ENCODE measurements around the gene CTXN1.

CTXN1 gene

DNA sequence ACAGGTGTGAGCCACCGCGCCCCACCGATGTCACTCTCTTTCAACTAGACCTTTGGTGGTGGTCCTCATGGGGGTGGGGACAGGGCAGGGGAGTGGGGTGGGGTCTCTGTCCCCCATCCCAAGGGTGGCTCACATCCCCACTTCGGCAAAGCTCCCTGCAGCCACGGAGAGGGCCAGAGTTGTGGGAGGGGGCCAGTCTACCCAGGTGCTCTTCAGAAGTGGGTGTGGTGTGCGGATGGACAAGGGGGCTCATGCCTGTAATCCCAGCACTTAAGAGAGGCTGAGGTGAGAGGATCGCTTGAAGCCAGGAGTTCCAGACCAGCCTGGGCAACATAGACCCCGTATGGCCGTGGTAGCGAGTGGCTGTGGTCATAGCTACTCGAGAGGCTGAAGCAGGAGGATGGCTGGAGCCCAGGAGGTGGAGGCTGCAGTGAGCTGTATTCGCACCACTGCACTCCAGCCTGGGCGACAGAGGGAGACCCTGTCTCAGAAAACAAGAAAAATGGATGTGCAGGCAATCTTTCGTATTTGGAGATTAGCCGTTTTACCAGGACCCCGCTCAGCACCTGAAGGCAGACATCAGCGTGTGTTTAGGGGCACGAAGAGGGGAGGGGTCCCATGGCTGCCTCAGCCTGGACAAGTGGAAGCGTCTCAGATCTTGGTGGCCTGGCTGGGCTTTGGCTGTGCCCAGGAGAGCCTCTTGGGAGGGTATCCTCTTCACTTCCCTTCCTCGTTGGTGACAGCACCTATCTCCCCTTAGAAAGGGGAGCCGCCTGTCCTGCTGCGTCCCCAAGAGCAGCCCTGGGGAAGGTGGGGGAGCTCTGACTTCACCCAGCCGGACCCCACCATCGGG lies 10.5 kb downstream of the CTXN1 start:
- no peaks in the 10 kb centered on the region for H3K9me3 Mint-ChIP-seq
- H3K4me3 Mint-ChIP-seq, result peak overlapping the region; percentile 56
- peaks cover 25% of the 10 kb centered on the region for H3K36me3 Mint-ChIP-seq (ENCODE audit: low read depth)
- peaks cover 49% of the 10 kb centered on the region for H3K27me3 Mint-ChIP-seq
- H3K27ac Mint-ChIP-seq, result no peak overlapping the region
- DNase-seq, result no peak
- peaks cover 24% of the 10 kb centered on the region for H3K4me1 Mint-ChIP-seq (ENCODE audit: low read depth)

GRCh38 chr19:7914598-7915045 lies 11.3 kb downstream of the CTXN1 start, which contains the start of gene TGFBR3L:
TSS of gene TGFBR3L (plus strand) at chr19:7914830.
- Mint-ChIP-seq H3K36me3 (ENCODE audit: low read depth) (peaks cover 29% of the 10 kb centered on the region), H3K9me3 (no peaks in the 10 kb centered on the region), H3K27me3 (peaks cover 44% of the 10 kb centered on the region), H3K27ac (no peak within 1 kb of the TSS), H3K4me1 (ENCODE audit: low read depth) (peaks cover 19% of the 10 kb centered on the region), H3K4me3 (peak within 1 kb of the TSS; percentile 56)
- DNase-seq, result no peak

DNA sequence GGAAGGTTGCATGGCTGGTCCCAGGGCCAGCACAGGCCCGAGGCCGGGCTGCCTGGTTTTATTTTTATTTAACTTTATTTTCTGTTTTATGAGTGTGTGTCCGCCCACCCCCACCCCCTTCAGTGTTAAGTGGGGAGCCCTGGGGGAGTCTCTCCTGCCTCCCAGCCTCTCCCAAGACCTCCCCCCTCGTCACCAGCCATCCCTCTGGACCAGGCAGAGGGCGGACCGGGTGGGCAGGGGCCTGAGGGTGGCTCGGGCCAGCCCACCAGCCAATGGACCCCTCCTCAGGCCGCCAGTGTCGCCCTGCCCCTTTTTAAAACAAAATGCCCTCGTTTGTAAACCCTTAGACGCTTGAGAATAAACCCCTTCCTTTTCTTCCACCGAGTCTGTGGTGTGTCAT lies 11.8 kb downstream of the CTXN1 start:
- no peak overlapping the region for H3K27ac Mint-ChIP-seq
- peaks cover 17% of the 10 kb centered on the region for H3K4me1 Mint-ChIP-seq (ENCODE audit: low read depth)
- peaks cover 39% of the 10 kb centered on the region for H3K27me3 Mint-ChIP-seq
- peaks cover 29% of the 10 kb centered on the region for H3K36me3 Mint-ChIP-seq (ENCODE audit: low read depth)
- no peak for DNase-seq
- no peaks in the 10 kb centered on the region for H3K9me3 Mint-ChIP-seq
- no peak overlapping the region for H3K4me3 Mint-ChIP-seq

GRCh38 chr19:7913652-7914051 lies 12.3 kb downstream of the CTXN1 start:
- Mint-ChIP-seq H3K27me3 (peaks cover 34% of the 10 kb centered on the region), H3K9me3 (no peaks in the 10 kb centered on the region), H3K36me3 (ENCODE audit: low read depth) (peaks cover 29% of the 10 kb centered on the region), H3K4me1 (ENCODE audit: low read depth) (peaks cover 17% of the 10 kb centered on the region), H3K4me3 (no peak overlapping the region), H3K27ac (no peak overlapping the region)
- no peak for DNase-seq

DNA sequence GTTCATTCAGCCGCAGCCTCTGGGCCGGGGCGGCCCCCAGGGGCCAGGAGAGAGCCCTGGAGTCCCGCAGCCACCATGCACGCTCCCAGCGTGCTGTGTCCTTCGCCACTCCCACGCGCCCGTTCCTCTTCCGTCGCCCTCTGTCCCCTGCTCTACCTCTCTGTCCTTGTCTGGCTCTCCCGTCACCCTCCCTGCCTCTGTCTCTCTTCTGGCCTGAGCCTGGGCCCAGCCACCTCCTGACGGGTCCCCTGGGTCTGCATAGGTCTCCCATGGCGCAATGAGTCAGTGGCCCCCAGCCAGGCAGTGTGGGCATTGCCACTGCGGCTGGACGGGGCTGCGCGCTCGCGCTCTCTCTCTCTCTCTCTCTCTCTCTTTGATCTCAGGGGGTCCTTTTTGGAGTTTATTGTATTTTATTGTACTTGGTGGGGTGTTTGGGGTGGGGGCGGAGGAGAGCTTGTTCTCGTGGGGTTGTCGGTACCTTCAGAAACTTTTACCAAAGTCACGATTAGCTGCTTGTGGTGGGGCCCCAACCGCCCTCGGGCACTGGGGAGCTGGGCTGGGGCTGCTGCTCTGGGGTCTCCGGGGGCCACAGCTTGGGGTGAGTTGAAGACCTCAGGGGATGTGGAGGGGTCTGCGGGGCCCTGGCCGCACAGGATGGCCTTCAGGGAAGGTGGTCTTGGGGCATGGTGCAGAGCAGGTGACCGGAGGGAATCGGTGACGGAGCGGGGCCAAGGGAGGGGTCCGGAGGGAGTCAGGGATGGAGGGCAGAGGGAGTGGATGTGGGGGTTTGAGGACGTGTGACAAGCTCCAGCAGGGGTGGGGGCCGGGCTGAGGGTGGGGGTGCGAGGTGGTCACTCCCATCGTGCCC lies 13.0 kb downstream of the CTXN1 start:
- Mint-ChIP-seq H3K4me1 (ENCODE audit: low read depth) (peaks cover 13% of the 10 kb centered on the region), H3K27me3 (peaks cover 27% of the 10 kb centered on the region), H3K4me3 (no peak overlapping the region), H3K36me3 (ENCODE audit: low read depth) (peaks cover 29% of the 10 kb centered on the region), H3K27ac (no peak overlapping the region), H3K9me3 (no peaks in the 10 kb centered on the region)
- no peak for DNase-seq

DNA sequence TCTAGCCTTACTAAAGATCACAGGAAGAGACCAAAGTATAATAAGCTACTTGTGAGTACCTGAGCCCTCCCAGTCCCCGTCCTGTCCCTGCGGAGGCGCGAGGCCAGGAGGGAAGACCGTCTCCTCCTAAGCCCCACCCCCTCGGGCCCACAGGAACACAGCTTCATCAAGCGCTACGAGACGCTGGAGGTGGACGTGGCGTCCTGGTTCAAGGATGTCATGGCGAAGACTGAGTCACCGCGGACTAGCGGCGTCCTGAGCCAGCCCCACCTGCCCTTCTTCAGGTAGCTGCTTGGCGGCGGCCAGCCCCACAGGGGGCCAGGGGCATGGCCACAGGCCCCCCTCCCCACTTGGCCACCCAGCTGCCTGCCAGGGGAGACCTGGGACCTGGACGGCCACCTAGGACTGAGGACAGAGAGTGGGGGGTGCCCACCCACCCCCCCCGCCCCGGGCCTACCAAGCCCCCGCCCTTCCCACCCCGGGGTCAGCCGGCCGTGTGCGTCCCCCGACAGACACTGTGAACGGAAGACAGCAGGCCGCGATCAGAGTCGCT lies 13.7 kb downstream of the CTXN1 start:
- no peak overlapping the region for H3K4me3 Mint-ChIP-seq
- H3K4me1 Mint-ChIP-seq (ENCODE audit: low read depth), result peaks cover 13% of the 10 kb centered on the region
- H3K27ac Mint-ChIP-seq, result no peak overlapping the region
- peaks cover 23% of the 10 kb centered on the region for H3K27me3 Mint-ChIP-seq
- peaks cover 33% of the 10 kb centered on the region for H3K36me3 Mint-ChIP-seq (ENCODE audit: low read depth)
- H3K9me3 Mint-ChIP-seq, result no peaks in the 10 kb centered on the region
- DNase-seq, result no peak

DNA sequence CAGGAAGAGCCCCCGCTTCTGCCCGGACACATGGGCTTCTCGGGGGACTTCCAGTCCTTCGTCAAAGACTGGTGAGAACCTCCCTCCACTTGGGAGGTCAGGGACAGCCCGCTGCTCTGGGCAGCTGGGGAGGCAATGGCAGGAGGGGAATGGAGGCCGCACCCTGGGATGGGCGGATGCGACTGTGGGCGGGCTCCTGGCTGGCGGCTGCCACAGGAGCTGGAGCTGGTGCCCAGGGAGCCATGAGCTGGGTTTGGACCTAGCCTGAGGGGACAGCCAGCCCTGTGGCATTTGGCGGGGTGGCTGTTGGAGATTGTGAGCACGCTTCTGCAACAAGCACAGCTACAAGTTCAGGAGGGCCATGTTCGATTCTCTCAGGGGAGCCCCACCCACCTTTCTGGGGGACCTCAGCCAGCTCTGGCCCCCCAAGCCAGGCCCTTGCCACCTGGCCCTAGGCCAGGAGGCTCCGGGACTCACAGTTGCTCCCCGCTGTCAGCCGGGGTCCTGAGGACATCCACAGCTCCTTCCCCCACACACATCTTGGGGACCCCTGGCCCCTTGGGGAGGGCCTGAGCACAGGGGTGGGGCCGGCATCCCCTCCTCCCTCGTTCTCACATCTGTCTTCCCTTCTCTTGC lies 14.3 kb downstream of the CTXN1 start:
- peaks cover 37% of the 10 kb centered on the region for H3K36me3 Mint-ChIP-seq (ENCODE audit: low read depth)
- peaks cover 19% of the 10 kb centered on the region for H3K27me3 Mint-ChIP-seq
- no peak overlapping the region for H3K4me3 Mint-ChIP-seq
- no peak overlapping the region for H3K27ac Mint-ChIP-seq
- peaks cover 11% of the 10 kb centered on the region for H3K4me1 Mint-ChIP-seq (ENCODE audit: low read depth)
- DNase-seq, result no peak
- no peaks in the 10 kb centered on the region for H3K9me3 Mint-ChIP-seq

- no peak overlapping the region for H3K4me3 Mint-ChIP-seq
- no peak overlapping the region for H3K27ac Mint-ChIP-seq
- peaks cover 13% of the 10 kb centered on the region for H3K4me1 Mint-ChIP-seq (ENCODE audit: low read depth)
- no peaks in the 10 kb centered on the region for H3K9me3 Mint-ChIP-seq
- peaks cover 13% of the 10 kb centered on the region for H3K27me3 Mint-ChIP-seq
- no peak for DNase-seq
- H3K36me3 Mint-ChIP-seq (ENCODE audit: low read depth), result peaks cover 48% of the 10 kb centered on the region
Measured at GRCh38 chr19:7910321-7911161, 15.4 kb downstream of the CTXN1 start.

DNA sequence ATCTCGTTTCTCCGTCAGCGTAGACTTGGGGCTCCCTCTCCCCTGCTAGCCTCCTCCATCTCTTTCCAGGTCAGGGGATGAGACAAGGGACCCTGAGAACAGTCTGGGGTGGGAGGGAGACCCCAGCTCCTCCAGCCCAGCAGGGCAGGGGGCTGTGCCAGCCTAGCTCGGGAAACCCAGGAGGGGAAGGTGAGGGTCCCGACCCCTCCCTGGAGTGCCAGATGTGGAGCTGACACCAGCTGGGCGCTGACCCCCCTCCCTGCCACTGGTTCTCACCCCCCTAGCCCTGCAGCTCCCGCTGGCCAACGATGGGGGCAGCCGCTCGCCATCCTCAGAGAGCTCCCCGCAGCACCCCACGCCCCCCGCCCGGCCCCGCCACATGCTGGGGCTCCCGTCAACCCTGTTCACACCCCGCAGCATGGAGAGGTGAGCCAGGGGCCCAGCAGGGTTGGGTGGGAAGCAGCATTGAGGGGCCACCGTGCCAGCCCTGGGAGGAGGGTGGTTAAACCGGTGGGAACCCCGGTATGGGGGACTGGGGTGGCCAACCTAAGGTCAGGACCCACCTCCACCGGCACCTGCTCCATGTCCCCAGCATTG lies 16.4 kb downstream of the CTXN1 start:
- peaks cover 19% of the 10 kb centered on the region for H3K4me1 Mint-ChIP-seq (ENCODE audit: low read depth)
- DNase-seq, result no peak
- H3K36me3 Mint-ChIP-seq (ENCODE audit: low read depth), result peaks cover 56% of the 10 kb centered on the region
- no peak overlapping the region for H3K27ac Mint-ChIP-seq
- no peaks in the 10 kb centered on the region for H3K9me3 Mint-ChIP-seq
- H3K4me3 Mint-ChIP-seq, result no peak overlapping the region
- H3K27me3 Mint-ChIP-seq, result peaks cover 4% of the 10 kb centered on the region

DNA sequence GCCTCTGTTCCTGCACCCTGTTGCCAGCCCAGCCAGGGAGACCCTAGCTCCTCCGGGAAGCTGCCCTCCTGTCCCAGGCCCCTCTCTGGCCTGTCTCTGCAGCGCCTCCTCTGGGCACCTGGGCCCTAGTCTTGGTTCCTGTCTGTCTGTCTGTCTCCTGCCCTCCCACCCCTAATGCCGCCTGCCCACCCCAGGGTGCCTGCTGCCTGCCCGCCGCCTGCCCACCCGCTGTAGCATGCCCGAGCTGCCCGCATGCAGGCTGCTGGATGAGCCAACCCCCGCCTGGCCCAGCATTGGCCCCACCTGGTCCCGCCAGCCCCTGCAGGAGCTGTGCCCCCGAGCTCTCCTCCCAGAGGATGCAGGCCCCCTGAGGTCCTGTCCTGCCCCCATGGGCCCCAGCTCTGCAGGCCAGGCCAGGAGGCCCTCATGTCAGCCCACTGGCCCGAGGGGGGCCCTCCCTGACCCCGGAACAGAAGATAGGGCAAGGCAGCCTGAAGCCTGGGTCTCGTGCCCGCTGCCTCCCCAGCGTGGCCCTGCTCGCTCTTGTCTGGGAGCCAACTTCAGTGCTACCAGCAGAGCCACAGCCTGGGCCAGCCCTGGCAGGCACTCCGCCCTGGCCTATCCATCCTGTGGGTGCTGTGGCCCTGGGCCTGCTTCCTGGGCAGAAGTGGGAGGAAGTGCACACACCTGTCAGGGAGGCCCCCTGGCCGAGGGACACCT lies 17.0 kb downstream of the CTXN1 start:
- Mint-ChIP-seq H3K9me3 (no peaks in the 10 kb centered on the region), H3K4me3 (no peak overlapping the region), H3K27me3 (no peaks in the 10 kb centered on the region), H3K36me3 (ENCODE audit: low read depth) (peaks cover 60% of the 10 kb centered on the region), H3K27ac (no peak overlapping the region), H3K4me1 (ENCODE audit: low read depth) (peaks cover 22% of the 10 kb centered on the region)
- DNase-seq, result no peak

GRCh38 chr19:7908078-7908699 lies 17.7 kb downstream of the CTXN1 start:
- Mint-ChIP-seq H3K9me3 (no peaks in the 10 kb centered on the region), H3K4me3 (no peak overlapping the region), H3K36me3 (ENCODE audit: low read depth) (peaks cover 57% of the 10 kb centered on the region), H3K4me1 (ENCODE audit: low read depth) (peaks cover 26% of the 10 kb centered on the region), H3K27me3 (no peaks in the 10 kb centered on the region), H3K27ac (no peak overlapping the region)
- DNase-seq, result no peak

DNA sequence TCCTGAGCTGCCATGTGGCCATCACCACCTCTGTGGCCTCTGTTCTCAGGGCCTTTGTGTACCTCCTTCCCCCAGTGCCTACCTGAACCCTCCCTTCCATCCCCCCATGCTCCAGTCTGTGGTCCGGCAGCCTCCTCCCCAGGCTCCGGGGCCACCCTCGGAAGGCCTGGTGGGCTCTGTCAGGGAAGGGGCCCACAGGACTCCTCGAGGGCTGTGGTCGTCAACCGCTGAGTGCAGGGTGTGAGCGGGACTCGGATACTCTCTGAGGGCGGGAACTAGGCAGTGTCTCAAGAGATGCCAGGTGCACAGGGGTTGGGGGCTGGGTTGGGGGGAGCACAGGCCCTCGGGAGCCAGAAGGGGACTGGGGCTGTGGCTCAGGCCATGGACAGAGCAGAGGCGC lies 18.4 kb downstream of the CTXN1 start:
- H3K36me3 Mint-ChIP-seq (ENCODE audit: low read depth), result peaks cover 50% of the 10 kb centered on the region
- no peaks in the 10 kb centered on the region for H3K9me3 Mint-ChIP-seq
- H3K4me1 Mint-ChIP-seq (ENCODE audit: low read depth), result peaks cover 32% of the 10 kb centered on the region
- DNase-seq, result no peak
- H3K27ac Mint-ChIP-seq, result no peak overlapping the region
- no peak overlapping the region for H3K4me3 Mint-ChIP-seq
- no peaks in the 10 kb centered on the region for H3K27me3 Mint-ChIP-seq

Data from activated T-cell treated with anti-CD3 and anti-CD28 coated beads, Interleukin-2, amount 50 U/mL, for 24 hours (primary cell).